SJCRH30 (cell line): ENCODE measurements around the gene SPON2. TPM values are rescaled to one million over a fixed set of nuclear protein-coding genes. Genes with fewer than 3 reads are reported as not detected.

Experiments used
- DNase-seq, 2 experiments: peaks; one replicate each; pipeline ENCODE4 v3.0.0-alpha.2; 2015 to 2020
- H3K27ac ChIP-seq: fragments of 250-450 bp; sonication (Bioruptor Pico); 2 replicates; pipeline ENCODE4 v1.5.1; 2020; ENCODE audit warnings: mild to moderate bottlenecking, moderate library complexity
- H3K27me3 ChIP-seq: fragments of 250-450 bp; sonication (Bioruptor Pico); 2 replicates; pipeline ENCODE4 v1.5.1; 2020; ENCODE audit warnings: mild to moderate bottlenecking, moderate library complexity
- H3K36me3 ChIP-seq: fragments of 250-450 bp; sonication (Bioruptor Pico); 2 replicates; pipeline ENCODE4 v1.5.1; 2020; ENCODE audit warnings: mild to moderate bottlenecking, moderate library complexity
- H3K4me1 ChIP-seq: fragments of 250-450 bp; sonication (Bioruptor Pico); 2 replicates; pipeline ENCODE4 v1.5.1; 2020; ENCODE audit warnings: mild to moderate bottlenecking, moderate library complexity
- H3K4me3 ChIP-seq: fragments of 250-450 bp; sonication (Bioruptor Pico); 2 replicates; pipeline ENCODE4 v1.5.1; 2020; ENCODE audit warnings: mild to moderate bottlenecking, moderate library complexity
- H3K9me3 ChIP-seq: fragments of 250-450 bp; sonication (Bioruptor Pico); replicated peaks from 2 replicates; pipeline ENCODE4 v1.5.1; 2020; ENCODE audit warnings: mild to moderate bottlenecking, moderate library complexity
- total RNA-seq: library from RNA; depleted of rRNA; stranded (reverse); fragments of >200 nt; shearing (Covaris generic); gene quantifications from 2 replicates; pipeline ENCODE4 v1.2.3, GENCODE V29; 2014

SPON2 gene
- total RNA-seq, 1 experiment from 2014 or later, result 2.5 TPM

- peak in 1 of 2 experiments; percentile 1 for DNase-seq
- Histone ChIP-seq H3K9me3 (no peaks in the 10 kb centered on the region), H3K4me3 (no peak overlapping the region), H3K4me1 (peaks cover 49% of the 10 kb centered on the region), H3K27ac (no peak overlapping the region), H3K27me3 (no peaks in the 10 kb centered on the region), H3K36me3 (peaks cover 2% of the 10 kb centered on the region; the same call in 1 of the 2 replicates)
Observed at GRCh38 chr4:1204286-1204827, 32.0 kb upstream of the SPON2 start.

GRCh38 chr4:1203026-1203616 is 30.7 kb upstream of the SPON2 start:
- Histone ChIP-seq H3K27ac (no peak overlapping the region), H3K4me3 (no peak overlapping the region), H3K36me3 (no peaks in the 10 kb centered on the region), H3K27me3 (no peaks in the 10 kb centered on the region), H3K4me1 (peaks cover 49% of the 10 kb centered on the region), H3K9me3 (no peaks in the 10 kb centered on the region)
- peak in 1 of 2 experiments; percentile 2 for DNase-seq

- H3K4me1 ChIP-seq, result peaks cover 49% of the 10 kb centered on the region
- DNase-seq, result peak in 1 of 2 experiments; percentile 4
- H3K36me3 ChIP-seq, result no peaks in the 10 kb centered on the region
- H3K4me3 ChIP-seq, result no peak overlapping the region
- no peaks in the 10 kb centered on the region for H3K9me3 ChIP-seq
- H3K27me3 ChIP-seq, result no peaks in the 10 kb centered on the region
- H3K27ac ChIP-seq, result no peak overlapping the region
Observed at GRCh38 chr4:1202526-1203011, 30.2 kb upstream of the SPON2 start.

GRCh38 chr4:1201851-1202525 is 29.6 kb upstream of the SPON2 start:
- Histone ChIP-seq H3K9me3 (no peaks in the 10 kb centered on the region), H3K27me3 (no peaks in the 10 kb centered on the region), H3K4me1 (peaks cover 47% of the 10 kb centered on the region), H3K27ac (no peak overlapping the region), H3K4me3 (no peak overlapping the region), H3K36me3 (no peaks in the 10 kb centered on the region)
- DNase-seq, result peak in 1 of 2 experiments; percentile 3

- Histone ChIP-seq H3K4me3 (peak overlapping the region; percentile 26), H3K36me3 (no peaks in the 10 kb centered on the region), H3K27me3 (no peaks in the 10 kb centered on the region), H3K9me3 (no peaks in the 10 kb centered on the region), H3K27ac (peak overlapping the region; percentile 83), H3K4me1 (peaks cover 40% of the 10 kb centered on the region)
- DNase-seq, result peak; percentile 96
Observed at GRCh38 chr4:1200425-1201035, 28.1 kb upstream of the SPON2 start.

- Histone ChIP-seq H3K27me3 (no peaks in the 10 kb centered on the region), H3K9me3 (no peaks in the 10 kb centered on the region), H3K36me3 (no peaks in the 10 kb centered on the region), H3K27ac (peak overlapping the region; percentile 83), H3K4me1 (peaks cover 32% of the 10 kb centered on the region), H3K4me3 (no peak overlapping the region)
- DNase-seq, result no peak
Observed at GRCh38 chr4:1199556-1200331, 27.4 kb upstream of the SPON2 start.

- Histone ChIP-seq H3K27ac (no peak overlapping the region; the same call in 1 of the 2 replicates), H3K4me1 (peaks cover 36% of the 10 kb centered on the region), H3K27me3 (no peaks in the 10 kb centered on the region), H3K36me3 (no peaks in the 10 kb centered on the region), H3K4me3 (no peak overlapping the region), H3K9me3 (no peaks in the 10 kb centered on the region)
- peak in 1 of 2 experiments; percentile 50 for DNase-seq
Observed at GRCh38 chr4:1198098-1198844, 25.9 kb upstream of the SPON2 start.

GRCh38 chr4:1196421-1197183 is 24.2 kb upstream of the SPON2 start:
- Histone ChIP-seq H3K4me1 (peaks cover 51% of the 10 kb centered on the region), H3K27ac (no peak overlapping the region), H3K27me3 (no peaks in the 10 kb centered on the region), H3K4me3 (no peak overlapping the region), H3K36me3 (no peaks in the 10 kb centered on the region), H3K9me3 (no peaks in the 10 kb centered on the region)
- DNase-seq, result no peak

- no peaks in the 10 kb centered on the region for H3K9me3 ChIP-seq
- no peak overlapping the region for H3K4me3 ChIP-seq
- H3K4me1 ChIP-seq, result peaks cover 44% of the 10 kb centered on the region
- no peak overlapping the region for H3K27ac ChIP-seq
- H3K36me3 ChIP-seq, result no peaks in the 10 kb centered on the region
- H3K27me3 ChIP-seq, result no peaks in the 10 kb centered on the region
- DNase-seq, result peak in 1 of 2 experiments; percentile 4
Observed at GRCh38 chr4:1195891-1196401, 23.6 kb upstream of the SPON2 start.

GRCh38 chr4:1195109-1195671 is 22.8 kb upstream of the SPON2 start:
- Histone ChIP-seq H3K9me3 (no peaks in the 10 kb centered on the region), H3K4me1 (peaks cover 38% of the 10 kb centered on the region), H3K4me3 (no peak overlapping the region), H3K27ac (no peak overlapping the region), H3K27me3 (no peaks in the 10 kb centered on the region), H3K36me3 (no peaks in the 10 kb centered on the region)
- DNase-seq, result peak in 1 of 2 experiments; percentile 2

- peak; percentile 77 to 80 for DNase-seq
- Histone ChIP-seq H3K27ac (peak overlapping the region; percentile 56), H3K27me3 (no peaks in the 10 kb centered on the region), H3K4me3 (peak overlapping the region; percentile 51), H3K4me1 (peaks cover 30% of the 10 kb centered on the region), H3K36me3 (no peaks in the 10 kb centered on the region), H3K9me3 (no peaks in the 10 kb centered on the region)
Observed at GRCh38 chr4:1194010-1194900, 21.9 kb upstream of the SPON2 start.
